HG02943 (cell line): ENCODE measurements around the gene WDR44.
"Not testable (repeated sequence)": the region's sequence is repeated elsewhere in the genome, so short reads cannot be mapped to it uniquely, and the experiment has no call there.

Source experiments
- ATAC-seq: cut with Tn5 transposase; IDR thresholded peaks from one replicate; pipeline ENCODE4 v1.9.1; 2021; ENCODE audit warnings: mild to moderate bottlenecking, low read depth, moderate library complexity; ENCODE audit not compliant: unreplicated experiment

Gene WDR44

DNA sequence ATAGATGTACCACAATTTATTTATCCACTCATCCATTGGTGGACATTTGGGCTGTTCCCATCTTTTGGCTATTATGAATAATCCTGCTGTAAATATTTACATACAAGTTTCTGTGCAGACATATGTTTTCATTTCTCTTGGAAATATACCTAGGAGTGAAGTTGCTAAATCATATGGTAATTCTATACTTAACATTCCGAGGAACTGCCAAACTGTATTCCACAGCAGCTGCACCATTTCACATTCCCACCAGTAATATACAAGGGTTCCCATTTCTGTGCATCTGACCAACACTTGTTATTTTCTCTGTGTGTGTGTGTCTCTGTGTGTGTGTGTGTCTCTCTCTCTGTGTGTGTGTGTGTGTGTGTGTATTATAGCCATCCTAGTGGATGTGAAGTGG, 134.3 kb downstream of the WDR44 start:
- no peak for ATAC-seq

DNA sequence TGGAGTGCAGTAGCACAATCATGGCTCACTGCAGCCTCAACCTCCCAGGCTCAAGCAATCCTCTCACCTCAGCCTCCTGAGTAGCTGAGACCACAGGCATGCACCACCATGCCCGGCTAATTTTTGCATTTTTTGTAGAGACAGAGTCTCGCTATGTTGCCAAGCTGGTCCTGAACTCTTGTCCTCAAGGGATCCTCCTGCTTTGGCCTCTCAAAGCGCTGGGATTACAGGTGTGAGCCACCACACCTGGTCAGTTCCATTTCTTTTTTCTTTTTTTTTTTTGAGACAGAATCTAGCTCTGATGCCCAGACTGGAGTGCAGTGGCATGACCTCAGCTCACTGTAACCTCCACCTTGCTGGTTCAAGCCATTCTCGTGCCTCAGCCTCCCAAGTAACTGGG, 136.5 kb downstream of the WDR44 start:
- ATAC-seq = not testable (repeated sequence)

DNA sequence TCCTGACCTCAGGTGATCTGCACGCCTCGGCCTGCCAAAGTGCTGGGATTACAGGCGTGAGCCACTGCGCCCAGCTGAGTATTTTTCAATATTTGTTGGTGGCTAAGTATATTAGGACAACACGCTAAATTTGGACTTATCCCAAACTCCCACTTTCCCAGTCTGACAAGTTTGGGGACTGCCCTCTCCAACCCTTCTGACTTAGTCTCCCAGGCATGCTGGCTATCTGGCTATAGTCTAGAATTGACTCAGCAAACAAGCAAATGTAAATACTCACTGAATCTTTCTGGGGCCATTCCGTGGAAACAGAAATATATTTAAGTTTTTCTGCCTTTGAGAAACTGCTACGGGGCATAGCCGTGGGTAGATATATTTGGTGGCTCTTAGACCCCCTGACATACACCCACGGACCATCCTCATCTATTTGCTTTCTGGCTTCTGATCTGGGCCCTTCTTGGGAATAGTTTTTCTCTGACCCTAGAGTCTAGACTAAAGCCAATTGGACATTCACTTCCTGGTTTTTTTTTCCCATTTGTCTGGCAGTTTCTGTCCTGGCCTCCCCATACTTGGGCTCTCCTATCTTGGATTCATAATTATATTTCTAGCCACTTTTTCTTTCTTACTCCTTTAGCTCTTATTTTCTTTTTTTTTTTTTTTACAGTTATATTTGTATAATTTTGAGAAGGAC, 138.5 kb downstream of the WDR44 start:
- no peak for ATAC-seq

DNA sequence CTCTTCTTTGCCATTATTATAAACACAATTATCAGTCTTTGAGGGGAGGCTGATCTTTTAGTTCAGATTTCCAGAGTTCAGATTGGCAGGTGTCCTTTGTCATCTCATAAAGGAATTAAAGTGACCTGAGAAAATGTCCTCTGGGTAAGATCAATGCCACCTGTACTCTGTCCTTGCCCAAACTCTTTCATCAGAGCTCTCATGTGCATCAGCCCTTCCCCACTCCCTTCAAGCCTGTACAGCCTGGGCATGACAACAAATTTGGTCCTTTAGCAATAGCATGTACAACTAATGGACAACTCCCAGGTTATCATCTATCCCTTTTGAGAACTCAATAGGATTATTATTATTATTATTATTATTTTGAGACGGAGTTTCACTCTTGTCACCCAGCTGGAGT, 140.8 kb downstream of the WDR44 start:
- ATAC-seq = not testable (repeated sequence)

DNA sequence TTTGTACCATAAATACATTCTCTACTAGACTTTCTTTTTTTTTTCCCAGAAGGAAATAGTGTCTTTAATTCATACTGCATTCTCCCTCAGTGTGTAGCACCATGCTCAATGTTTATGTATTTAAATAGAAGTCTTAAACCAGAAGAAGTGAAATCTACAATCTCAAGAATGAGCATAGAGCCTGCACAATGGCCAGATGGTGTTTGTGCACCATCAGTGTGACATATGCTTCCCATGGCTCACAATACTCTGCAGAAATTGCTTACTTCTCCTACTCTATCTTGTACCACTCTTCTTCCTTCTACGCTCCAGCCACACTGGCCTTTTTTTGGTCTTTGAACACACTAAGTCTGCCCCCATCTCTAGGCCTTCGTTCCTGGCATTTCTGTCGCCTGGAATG, 147.1 kb downstream of the WDR44 start:
- no peak for ATAC-seq

DNA sequence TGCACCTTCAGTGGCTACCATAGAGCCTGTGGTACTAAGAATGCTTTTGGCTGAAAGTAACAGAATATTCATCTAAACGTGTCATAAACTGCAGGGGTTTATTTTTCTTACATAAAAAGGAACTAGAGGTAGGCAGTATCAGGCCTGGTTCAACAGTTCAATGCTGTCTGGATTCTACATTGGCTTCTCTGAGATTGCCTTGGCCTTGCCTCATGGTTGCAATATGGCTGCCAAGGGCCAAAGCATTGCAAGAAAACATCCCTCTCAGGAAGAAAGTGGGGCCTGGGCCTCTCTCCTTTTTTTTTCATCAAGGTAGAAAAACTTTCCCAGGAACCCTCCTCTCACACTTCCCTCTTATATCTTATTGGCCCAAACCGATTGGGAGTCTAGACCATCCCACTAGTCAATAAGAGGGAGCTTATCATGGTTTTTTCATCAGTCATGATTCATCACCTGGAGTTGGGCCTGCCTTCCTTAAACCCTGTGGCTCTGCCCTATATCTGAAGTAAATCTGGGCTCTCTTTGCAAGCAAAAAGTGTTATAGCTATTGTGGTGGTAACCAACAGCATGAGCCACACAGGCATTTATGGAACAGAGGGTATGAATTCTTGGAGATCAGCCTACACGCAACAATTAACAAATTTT, 147.9 kb downstream of the WDR44 start:
- ATAC-seq = no peak

DNA sequence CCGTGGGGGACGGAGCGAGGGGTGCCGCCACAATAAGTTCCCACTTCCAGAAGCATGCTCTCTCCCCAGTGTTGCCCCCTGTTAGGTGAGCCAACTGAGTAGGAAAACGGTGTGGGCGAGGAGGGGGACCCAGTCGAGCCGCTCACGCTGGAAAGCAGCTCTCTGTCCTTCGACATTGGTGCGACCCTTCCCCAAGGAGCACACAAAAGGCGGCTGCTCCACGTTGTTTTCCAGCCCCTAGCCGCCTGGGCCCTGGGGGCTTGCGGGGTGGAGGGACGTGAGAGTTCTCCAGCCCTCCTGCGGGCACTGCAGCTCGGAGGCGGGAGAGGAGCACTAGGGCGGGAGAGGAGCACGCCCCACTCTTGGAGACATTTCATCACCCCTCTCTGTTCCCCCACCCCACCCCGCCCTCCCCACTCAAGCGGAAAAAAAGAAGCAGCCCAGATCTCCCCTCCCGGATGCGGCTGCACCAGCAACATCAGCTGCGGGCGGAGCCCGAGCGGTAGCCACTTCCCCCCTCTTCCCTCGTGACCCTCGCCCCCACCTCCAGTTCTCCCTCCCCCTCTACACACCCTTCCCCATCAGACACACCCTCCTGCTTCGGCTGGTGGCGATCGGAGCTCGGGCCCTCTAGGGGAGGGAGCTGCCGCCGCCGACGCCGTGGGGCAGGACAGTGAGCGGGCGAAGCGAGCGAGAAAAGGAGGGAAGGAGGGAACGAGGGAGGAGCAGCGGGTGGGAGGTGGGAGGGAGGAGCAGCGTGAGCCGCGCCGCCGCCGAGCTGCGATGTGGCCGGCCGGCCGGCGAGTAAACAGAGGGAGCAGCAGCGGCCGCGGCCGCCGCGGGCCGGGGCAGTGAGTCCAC, 149.4 kb downstream of the WDR44 start, which contains the start of gene DOCK11:
Gene DOCK11, plus strand, starts transcription at position 755 of the 861 bp plus-strand sequence. CDS start 157 bp downstream, outside the sequence.
- peak; percentile 70 for ATAC-seq

DNA sequence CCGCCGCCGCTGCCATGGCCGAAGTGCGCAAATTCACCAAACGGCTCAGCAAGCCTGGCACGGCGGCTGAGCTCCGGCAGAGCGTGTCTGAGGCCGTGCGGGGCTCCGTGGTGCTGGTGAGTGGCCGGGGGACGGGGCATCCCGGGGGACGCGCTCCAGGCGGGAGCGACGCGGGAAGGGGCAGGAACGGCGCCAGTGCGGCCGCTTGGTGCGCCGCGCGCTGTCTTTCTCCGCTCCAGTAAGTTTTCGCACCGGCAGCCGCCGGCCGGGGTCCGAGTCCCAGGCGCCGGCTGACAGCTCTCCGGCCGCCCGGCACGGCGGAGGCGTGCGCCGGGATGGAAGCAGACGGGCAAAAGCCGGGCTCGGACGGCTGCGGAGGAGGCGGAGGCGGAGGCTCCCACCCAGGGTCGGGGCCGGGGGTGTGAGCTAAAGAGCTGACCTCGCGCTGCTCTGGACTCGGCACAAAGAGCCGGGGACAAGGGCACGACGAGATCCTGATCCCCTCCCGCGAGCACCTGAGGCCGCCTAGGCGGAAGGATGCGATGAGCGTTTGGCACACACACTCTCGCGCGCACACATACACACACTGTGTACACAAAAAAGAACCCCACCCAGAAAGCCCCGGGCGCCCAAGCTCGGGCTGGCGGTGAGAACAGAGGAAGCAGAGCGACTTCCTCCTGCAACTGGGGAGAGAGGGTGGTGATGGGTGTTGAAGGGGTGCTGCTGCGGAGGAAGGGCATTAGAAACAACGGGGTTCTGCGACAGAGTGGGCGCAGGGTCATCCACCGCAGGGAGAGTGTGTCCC, 150.3 kb downstream of the WDR44 start:
- peak; percentile 56 for ATAC-seq

DNA sequence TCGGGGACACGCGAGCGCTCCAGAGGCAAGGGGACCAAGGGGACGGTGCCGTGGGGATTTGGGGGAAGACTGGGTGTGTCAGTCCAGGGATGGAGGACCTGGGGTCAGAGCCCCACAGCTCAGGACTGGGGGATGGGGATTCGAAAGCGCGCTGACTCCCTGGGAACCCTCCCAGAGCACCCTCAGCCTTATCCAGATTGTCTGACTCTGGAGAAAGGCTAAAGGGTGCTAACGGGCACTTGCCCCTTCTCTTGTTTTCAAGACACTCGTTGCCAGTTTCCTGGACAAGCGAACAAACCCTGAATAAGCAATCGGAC, 150.8 kb downstream of the WDR44 start:
- no peak for ATAC-seq

DNA sequence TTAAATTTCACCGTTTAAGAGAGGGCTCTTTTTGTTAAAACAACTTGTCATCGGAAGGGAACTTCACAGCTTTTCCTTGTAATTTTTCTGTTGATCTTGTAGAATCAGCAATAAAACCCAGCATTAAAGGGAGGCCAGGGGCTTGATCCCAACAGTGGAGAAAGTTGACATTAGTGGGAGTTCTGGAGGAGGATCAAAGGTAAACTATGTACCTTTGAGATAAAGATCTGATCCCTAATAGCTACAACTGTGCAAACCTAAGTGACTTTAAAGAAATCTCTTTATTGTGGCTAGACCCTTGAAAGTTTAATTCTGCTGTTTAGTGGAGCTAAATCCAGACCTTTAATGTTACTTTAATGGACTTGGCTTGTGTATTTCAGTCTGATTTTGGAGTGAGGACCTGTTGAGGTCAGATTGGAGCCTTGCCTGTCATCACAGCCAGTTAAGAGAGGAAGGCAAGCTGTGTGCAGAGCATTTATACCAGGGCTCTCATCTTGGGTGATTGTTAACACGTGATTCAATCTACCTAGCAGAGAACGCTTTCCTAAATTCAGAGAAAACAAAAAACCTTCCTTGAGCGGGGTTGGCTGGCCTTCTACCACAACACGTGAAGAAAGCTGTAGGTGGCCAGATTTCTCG, 151.4 kb downstream of the WDR44 start:
- ATAC-seq = no peak

DNA sequence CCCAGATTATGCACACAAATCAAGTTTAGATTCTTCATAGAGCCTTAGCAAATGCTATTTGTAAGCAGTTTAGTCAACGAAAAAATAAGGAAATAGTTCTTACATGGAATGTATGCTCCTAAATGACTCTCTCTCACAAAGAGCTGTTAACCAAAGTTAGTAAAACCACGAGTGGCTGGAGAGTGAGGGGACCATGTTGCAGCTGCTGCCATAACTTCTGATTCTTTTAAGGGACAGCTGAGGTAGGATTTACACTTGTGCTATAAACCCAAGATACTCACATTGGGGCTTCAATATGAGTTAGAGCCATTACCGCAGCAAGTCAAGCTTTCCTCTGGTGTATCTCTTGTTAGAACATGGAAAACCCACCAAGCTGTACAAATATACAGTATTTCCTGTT, 152.4 kb downstream of the WDR44 start:
- ATAC-seq = no peak

DNA sequence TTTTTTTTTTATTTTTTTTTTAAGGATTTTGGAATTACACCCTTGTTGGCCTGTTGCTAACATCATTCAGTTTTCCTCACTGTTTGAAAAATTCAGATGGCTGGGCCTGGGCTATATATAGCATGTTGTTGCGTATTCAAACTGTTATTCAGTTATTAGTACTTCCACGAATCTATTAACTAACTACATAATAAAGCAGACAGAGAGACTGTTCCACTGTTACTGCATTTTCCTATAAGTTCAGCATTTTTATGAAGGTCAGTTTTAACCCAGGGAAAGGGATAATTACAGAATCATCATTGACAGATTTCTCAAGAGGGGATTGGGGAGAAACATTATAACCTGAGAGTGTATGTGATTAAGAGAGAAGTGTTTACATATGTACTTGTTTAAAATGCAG, 152.8 kb downstream of the WDR44 start:
- ATAC-seq = no peak

DNA sequence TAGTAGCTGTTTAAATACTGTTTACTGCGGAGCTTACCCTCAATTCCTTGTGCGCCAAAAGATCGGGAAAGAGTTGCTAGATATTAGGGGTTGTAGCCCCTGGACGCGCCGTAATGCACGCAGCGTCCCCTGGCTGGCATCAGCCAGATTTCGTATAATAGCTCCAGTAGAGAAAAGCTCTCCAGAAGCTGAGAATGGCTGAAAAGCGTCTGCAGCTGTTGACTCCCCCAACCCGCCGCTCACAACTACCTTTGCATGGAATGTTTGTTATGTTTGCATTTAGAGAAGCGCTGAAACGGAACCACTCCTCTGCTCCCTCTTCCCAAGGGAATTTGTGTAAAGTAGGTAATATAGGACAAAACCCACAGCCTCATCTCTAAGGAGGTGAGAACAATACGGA, 153.4 kb downstream of the WDR44 start:
- no peak for ATAC-seq
